ENCODE measurements around the gene CTSW. TPM values are rescaled to one million over a fixed set of nuclear protein-coding genes. Genes with fewer than 3 reads are reported as not detected.
A peak's percentile ranks its signal among the peaks of the same experiment; 100 is the strongest.

The CTSW gene
- total RNA-seq, 1 donor from 2014 or later: not detected

DNA sequence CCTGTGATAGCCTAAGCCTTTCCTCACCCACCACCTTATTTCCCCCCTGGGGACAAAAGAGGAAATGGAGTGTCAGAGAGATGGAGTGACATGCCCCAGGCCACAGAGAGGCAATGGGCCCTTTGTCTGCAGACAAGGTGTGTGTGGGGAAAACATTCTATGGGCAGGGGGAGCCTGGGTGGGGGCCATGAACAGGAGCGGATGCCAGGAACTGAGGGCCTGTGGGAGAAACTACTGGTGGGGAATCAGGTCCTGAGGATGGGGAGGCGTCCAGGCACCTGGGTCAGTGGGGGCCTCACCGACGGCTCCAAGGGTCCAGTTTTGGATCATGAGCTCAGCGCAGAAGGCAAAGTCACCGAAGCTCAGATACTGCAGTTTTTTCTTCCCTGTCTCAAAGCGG, 5.6 kb downstream of the CTSW start:
- Mint-ChIP-seq H3K27me3 (ENCODE audit: low read depth) (no peaks in the 10 kb centered on the region), H3K4me3 (ENCODE audit: unreplicated experiment) (no peak overlapping the region), H3K9me3 (ENCODE audit: low read depth) (no peaks in the 10 kb centered on the region), H3K27ac (ENCODE audit: unreplicated experiment) (no peak overlapping the region), H3K36me3 (ENCODE audit: low read depth) (peaks cover 20% of the 10 kb centered on the region), H3K4me1 (ENCODE audit: low read depth) (peaks cover 44% of the 10 kb centered on the region)
- no peak for DNase-seq (ENCODE audit: low spot score)
- TF ChIP-seq, protein P1, sequence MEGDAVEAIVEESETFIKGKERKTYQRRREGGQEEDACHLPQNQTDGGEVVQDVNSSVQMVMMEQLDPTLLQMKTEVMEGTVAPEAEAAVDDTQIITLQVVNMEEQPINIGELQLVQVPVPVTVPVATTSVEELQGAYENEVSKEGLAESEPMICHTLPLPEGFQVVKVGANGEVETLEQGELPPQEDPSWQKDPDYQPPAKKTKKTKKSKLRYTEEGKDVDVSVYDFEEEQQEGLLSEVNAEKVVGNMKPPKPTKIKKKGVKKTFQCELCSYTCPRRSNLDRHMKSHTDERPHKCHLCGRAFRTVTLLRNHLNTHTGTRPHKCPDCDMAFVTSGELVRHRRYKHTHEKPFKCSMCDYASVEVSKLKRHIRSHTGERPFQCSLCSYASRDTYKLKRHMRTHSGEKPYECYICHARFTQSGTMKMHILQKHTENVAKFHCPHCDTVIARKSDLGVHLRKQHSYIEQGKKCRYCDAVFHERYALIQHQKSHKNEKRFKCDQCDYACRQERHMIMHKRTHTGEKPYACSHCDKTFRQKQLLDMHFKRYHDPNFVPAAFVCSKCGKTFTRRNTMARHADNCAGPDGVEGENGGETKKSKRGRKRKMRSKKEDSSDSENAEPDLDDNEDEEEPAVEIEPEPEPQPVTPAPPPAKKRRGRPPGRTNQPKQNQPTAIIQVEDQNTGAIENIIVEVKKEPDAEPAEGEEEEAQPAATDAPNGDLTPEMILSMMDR (IDR thresholded peaks at IDR 0.05): no peak

DNA sequence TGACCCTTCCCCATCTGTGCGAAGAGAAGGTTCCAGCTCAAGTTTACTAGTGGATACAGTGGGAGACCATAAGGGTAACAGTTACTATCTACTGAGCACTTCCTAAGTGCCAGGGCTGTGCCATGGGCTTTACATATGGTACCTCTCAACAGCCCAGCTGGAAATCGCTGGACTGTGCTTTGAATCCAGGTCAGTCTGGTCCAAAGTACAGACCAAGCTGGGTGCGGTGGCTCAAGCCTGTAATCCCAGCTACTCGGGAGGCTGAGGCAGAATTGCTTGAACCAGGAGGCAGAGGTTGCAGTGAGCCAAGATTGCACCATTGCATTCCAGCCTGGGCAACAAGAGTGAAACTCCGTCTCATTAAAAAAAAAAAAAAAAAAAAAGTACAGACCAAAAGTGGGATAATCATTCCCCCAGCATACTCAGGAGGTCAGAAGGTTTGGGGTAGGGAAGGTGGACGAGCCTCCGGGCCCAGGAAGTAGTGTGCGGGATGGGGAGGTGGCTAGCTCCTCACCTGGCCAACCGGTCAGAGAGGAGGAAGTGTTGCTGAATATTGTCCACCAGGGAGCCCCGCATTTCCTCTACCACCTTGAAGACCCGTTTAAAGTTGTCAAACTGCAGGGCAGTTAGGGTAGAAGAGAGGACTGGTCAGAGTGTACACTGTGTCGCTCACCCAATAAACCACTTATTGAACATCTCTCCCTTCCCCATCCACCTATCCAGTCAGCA, 6.3 kb downstream of the CTSW start:
- TF ChIP-seq, protein P1 (IDR thresholded peaks at IDR 0.05): no peak
- Mint-ChIP-seq H3K27me3 (ENCODE audit: low read depth) (no peaks in the 10 kb centered on the region), H3K4me3 (ENCODE audit: unreplicated experiment) (no peak overlapping the region), H3K36me3 (ENCODE audit: low read depth) (peaks cover 20% of the 10 kb centered on the region), H3K9me3 (ENCODE audit: low read depth) (no peaks in the 10 kb centered on the region), H3K27ac (ENCODE audit: unreplicated experiment) (no peak overlapping the region), H3K4me1 (ENCODE audit: low read depth) (peaks cover 46% of the 10 kb centered on the region)
- DNase-seq (ENCODE audit: low spot score): no peak

- H3K27me3 Mint-ChIP-seq (ENCODE audit: low read depth): no peaks in the 10 kb centered on the region
- no peak overlapping the region for H3K27ac Mint-ChIP-seq (ENCODE audit: unreplicated experiment)
- no peaks in the 10 kb centered on the region for H3K9me3 Mint-ChIP-seq (ENCODE audit: low read depth)
- TF ChIP-seq, protein P1 (IDR thresholded peaks at IDR 0.05): no peak
- H3K4me3 Mint-ChIP-seq (ENCODE audit: unreplicated experiment): peak overlapping the region; percentile 99
- peaks cover 50% of the 10 kb centered on the region for H3K4me1 Mint-ChIP-seq (ENCODE audit: low read depth)
- DNase-seq (ENCODE audit: low spot score): no peak
- peaks cover 20% of the 10 kb centered on the region for H3K36me3 Mint-ChIP-seq (ENCODE audit: low read depth)
These were observed 7.4 kb downstream of the CTSW start for GRCh38 chr11:65886826-65887722.

DNA sequence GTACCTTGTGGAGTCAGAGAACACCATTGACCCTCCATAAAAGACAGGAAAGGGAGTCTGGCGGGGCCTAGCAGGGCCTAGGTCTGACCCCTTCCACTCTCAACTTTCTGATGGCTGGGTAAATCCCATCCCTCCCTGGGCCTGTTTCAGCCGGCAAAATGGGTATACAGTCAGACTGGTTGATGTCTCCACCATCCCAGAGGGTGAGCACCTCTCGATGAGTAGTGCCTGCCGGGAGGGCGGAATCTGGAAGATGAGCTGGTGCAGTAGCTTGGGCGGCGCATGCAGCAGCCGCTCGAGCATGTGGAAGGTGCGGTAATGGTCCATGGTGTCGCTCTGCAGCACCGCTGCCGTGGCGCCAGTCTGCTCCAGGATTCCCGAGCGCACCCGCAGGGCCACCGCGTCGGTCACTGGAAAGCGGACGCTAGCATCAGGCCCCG, 8.1 kb downstream of the CTSW start:
- Mint-ChIP-seq H3K36me3 (ENCODE audit: low read depth) (peaks cover 19% of the 10 kb centered on the region), H3K4me3 (ENCODE audit: unreplicated experiment) (peak overlapping the region; percentile 99), H3K4me1 (ENCODE audit: low read depth) (peaks cover 57% of the 10 kb centered on the region), H3K27ac (ENCODE audit: unreplicated experiment) (peak overlapping the region; percentile 99), H3K9me3 (ENCODE audit: low read depth) (no peaks in the 10 kb centered on the region), H3K27me3 (ENCODE audit: low read depth) (no peaks in the 10 kb centered on the region)
- no peak for DNase-seq (ENCODE audit: low spot score)
- TF ChIP-seq, protein P1 (IDR thresholded peaks at IDR 0.05): no peak

DNA sequence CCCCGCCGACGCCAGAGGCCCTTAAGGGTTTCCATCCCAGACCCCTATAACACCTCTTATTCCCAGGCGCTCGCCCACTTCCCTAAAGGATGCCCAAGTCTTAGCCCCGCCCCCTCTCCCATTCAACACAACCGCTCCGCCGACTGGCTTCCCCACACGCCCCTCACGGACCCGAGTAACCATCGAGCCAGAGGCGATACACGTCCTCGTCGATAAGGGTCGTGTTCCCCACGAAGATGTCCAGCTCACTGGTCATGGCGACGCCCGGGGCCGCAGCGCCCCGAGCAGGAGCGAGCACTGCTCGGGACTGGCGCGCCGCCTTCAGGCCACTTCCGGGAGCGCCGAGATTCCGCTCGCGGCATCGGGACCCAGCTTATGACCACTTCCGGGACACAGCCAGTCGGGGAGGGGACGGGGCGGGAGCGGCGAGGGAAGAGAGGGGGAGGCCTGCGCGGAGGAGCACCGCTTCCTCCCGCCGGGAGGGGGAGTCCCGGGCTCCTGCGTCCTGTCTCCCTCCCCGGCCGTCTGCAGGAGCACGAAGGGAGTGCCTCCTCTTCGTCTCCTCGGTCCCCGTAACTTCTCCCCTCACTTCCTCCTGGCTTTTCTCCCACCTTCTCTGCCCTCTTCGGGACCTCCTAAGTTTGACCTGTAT, 8.7 kb downstream of the CTSW start, which contains the start of gene FIBP:
Gene FIBP, minus strand, starts transcription at position 309 of the 652 bp plus-strand sequence. Its CDS starts 53 bp downstream, at position 256.
- TF ChIP-seq, protein P1 (IDR thresholded peaks at IDR 0.05): peak; percentile 84
- Mint-ChIP-seq H3K27me3 (ENCODE audit: low read depth) (no peaks in the 10 kb centered on the region), H3K4me1 (ENCODE audit: low read depth) (peaks cover 61% of the 10 kb centered on the region), H3K9me3 (ENCODE audit: low read depth) (no peaks in the 10 kb centered on the region), H3K27ac (ENCODE audit: unreplicated experiment) (peak within 1 kb of the TSS; percentile 99), H3K4me3 (ENCODE audit: unreplicated experiment) (peak within 1 kb of the TSS; percentile 99), H3K36me3 (ENCODE audit: low read depth) (peaks cover 19% of the 10 kb centered on the region)
- DNase-seq (ENCODE audit: low spot score): peak; percentile 97

Measured in chondrocyte (in vitro differentiated cells).